ENCODE data around the gene ESYT2.

Gene ESYT2

GRCh38 chr7:158745057-158745715 is 84.1 kb downstream of the ESYT2 start:
- DNase-seq (ENCODE audit: low read depth in 2 of 2, low spot score in 1 of 2) = no peak

DNA sequence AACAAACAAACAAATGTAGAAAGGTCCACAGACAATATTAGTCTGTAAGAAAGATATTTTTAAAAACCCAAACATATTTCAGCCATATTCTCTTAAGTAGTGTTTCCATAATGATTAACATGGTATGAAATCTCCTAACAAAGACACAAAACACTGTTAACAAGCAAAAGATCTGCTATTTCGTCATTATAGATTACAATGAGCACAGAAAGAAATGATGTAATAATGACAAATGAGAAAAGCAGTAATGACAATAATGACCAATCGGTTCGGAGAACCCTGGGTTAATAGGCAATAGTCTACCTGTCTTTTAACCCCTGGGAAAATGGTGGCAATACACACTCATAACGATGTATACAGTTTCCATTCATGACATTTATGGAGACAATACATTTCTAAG is 85.2 kb downstream of the ESYT2 start:
- DNase-seq (ENCODE audit: low read depth in 2 of 2, low spot score in 1 of 2) = no peak

GRCh38 chr7:158743219-158743618 is 86.1 kb downstream of the ESYT2 start:
- DNase-seq (ENCODE audit: low read depth in 2 of 2, low spot score in 1 of 2) = no peak

DNA sequence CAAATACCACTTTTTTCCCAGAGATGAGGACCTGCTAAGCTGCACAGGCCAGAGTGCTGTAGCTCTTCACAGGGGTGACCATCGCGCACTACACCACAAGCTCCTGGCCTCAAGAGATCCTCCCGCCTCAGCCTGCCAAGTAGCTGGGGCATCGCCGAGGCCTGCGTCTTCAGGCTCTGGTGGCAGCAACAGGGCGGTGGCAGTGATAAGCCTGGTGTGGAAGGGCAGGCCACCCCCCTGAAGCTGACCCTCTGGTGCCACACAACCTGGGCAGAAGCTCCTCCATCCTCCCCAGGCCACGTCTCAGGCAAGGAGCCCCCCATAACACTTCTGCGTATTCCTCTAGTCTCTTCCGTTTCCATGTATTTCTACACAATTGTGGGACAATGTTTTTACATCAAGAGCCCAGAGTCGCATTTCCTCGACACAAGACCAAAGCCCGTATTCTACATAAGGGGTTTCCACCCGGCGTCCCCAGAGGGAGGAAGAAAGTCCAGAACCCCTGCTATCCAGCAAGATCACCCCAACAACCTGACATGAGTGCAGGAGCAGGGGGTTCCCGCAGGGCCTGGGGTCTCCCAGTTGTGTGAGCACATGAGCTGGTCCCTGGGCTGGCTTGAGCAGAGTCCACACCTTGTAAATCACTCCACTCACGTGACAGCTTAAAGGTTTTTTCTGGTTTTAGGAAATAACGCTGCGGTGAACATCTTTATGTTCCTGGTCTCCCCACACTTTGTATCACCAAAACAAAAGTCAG is 87.1 kb downstream of the ESYT2 start:
- no peak for DNase-seq (ENCODE audit: low read depth in 2 of 2, low spot score in 1 of 2)

DNA sequence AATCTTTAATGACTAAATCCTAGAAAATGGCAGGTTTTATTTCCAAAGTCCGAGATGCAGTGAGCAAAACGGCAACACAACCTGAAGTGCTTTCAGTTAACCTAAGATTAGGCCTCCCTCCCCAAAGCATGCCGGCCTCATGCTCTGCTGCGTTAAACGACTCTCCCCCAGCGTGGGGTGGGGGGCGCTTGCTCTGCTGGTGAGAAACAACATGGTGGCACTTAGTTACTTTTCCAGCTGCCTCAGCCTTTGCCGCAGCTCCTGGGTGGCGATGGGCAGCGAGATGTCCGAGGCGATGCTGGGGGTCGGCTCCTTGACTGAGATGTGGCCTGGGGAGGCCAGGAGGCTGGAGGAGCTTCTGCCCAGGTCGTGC is 88.0 kb downstream of the ESYT2 start:
- no peak for DNase-seq (ENCODE audit: low read depth in 2 of 2, low spot score in 1 of 2)

DNA sequence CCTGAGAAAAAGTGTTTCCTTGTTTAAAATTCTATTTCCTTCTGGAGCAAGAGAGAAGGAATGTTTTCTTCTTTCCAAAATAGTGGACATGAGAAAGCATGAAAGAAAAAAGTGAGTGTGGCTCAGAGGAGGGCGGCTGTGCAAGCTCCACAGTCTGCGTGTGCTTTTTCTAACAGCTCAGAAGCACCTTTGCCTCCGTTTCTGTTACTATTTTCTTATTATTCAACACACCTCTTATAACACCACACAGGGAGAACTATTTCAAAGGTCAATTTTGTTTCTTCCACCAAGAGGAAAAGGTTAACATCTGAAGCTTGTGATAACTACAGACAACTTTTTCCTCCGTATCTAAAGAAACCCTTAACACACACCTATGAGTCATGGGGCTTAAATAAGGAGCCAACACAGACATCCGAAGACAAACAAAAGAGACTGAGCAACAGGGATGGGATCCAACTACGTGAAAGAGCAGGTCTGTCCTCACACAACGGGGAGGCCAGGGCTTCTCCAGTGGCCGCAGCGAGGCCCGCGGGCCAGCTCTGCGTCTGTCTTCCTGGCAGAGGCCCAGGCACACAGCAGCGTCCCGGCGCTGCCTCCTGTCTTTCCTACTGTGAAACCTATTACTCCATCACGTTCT is 88.5 kb downstream of the ESYT2 start:
- DNase-seq (ENCODE audit: low read depth in 2 of 2, low spot score in 1 of 2) = no peak

- no peak for DNase-seq (ENCODE audit: low read depth in 2 of 2, low spot score in 1 of 2)
Observed at GRCh38 chr7:158740013-158740656, 89.2 kb downstream of the ESYT2 start.

DNA sequence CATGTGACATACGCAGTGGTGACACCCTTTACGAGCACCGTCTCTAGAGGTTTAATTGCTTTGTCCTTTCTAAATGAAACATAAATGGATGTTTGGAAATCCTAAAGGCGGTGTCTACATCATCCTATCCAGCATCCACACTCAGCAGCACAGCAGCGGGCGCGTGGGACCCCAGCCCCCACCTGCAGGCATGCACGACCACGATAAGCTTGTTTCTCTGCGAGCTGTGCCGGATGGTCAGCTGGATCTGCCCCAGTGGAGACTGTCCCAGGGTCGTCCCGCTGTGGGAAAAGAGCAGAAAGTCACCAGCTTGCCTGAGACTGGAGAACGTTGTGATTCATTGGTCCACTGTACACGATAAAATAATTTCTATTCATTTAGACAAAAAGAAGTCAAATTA is 90.5 kb downstream of the ESYT2 start:
- no peak for DNase-seq (ENCODE audit: low read depth in 2 of 2, low spot score in 1 of 2)

GRCh38 chr7:158737064-158737695 is 92.1 kb downstream of the ESYT2 start:
- no peak for DNase-seq (ENCODE audit: low read depth in 2 of 2, low spot score in 1 of 2)

GRCh38 chr7:158735935-158736334 is 93.4 kb downstream of the ESYT2 start:
- no peak for DNase-seq (ENCODE audit: low read depth in 2 of 2, low spot score in 1 of 2)

DNA sequence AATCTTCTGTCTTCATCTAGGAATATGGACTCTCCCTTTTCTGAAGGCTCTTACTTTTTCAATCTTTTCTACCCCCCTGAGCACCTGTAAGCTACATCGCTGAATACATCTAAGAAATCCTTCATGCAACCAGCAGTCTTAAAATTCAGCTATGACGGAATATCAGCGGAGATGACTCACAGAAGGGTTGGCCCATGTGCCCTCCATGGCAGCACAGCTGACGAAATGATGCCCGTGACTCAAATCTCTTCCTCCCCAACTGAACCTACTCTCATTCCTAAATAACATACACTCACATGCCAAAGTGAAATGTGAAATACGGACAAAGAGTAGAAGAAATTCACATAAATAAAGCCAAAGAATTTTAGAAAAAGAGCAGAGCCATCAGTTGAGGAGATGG is 94.4 kb downstream of the ESYT2 start:
- no peak for DNase-seq (ENCODE audit: low read depth in 2 of 2, low spot score in 1 of 2)

DNA sequence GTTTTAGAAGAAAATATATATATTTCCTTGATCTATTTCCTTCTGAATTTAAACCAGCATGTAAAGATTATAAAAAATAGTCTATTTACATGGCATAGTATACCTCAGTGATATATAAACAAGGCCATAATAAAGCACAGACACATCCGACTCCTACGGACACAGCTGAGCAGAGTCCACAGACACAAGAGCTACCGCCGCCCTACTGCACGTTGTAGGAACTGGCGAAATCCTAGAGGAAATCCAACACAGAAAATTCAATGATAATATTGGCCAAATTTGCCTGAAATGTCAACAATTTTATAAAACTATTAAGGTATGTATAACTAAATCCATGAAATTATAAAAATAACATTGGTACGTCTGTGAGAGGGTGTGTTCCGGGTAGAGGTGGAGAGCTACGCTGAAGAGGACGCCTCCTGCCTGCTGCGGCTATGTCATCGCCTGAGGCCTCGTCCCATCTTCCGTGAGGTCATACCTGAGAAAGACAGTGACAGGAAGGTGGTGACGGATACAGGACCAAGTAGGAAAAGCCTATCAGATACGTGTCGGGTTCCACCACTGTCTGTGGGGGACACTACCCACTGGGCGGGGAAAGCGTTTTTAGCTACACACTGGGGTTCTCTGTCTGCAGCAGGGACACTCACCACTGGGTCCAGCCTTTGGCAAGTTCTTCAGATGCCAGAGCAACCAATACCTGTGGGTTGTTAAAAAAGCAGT is 95.4 kb downstream of the ESYT2 start:
- DNase-seq (ENCODE audit: low read depth in 2 of 2, low spot score in 1 of 2) = no peak

GRCh38 chr7:158733220-158733519 is 96.1 kb downstream of the ESYT2 start:
- no peak for DNase-seq (ENCODE audit: low read depth in 2 of 2, low spot score in 1 of 2)

DNA sequence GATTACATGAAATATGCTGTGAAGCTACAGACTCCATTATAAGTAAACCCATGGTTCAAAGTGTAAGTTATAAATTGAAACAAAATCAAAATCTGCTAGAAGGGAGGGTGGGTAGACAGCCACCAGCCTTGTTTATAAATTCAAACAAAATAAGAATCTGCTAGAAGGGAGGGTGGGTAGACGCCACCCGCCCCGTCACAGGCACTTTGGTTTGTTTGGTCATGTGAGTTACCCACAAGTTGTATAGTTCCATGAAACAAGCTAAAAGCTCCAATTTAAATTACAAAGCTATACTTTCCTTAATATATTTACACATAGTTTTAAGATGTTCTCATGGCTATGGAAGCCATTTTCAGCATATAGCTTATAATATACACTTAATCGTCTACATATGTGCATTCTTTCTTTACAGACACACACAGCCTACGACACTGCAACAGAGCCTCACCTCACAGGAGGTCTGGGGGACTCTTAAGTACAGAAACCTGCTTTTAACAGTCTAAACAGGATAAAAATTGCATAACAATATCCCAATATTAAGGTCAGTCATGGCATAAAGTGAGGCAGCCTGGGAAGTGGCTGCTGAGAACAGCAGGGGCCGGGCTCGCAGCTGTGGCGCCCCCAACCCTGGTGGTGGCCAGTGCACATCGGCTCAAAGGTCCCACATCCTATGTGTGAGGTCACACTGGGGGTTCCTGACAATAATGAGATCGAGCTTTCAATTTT is 96.7 kb downstream of the ESYT2 start:
- no peak for DNase-seq (ENCODE audit: low read depth in 2 of 2, low spot score in 1 of 2)

GRCh38 chr7:158731761-158732160 is 97.5 kb downstream of the ESYT2 start:
- no peak for DNase-seq (ENCODE audit: low read depth in 2 of 2, low spot score in 1 of 2)

DNA sequence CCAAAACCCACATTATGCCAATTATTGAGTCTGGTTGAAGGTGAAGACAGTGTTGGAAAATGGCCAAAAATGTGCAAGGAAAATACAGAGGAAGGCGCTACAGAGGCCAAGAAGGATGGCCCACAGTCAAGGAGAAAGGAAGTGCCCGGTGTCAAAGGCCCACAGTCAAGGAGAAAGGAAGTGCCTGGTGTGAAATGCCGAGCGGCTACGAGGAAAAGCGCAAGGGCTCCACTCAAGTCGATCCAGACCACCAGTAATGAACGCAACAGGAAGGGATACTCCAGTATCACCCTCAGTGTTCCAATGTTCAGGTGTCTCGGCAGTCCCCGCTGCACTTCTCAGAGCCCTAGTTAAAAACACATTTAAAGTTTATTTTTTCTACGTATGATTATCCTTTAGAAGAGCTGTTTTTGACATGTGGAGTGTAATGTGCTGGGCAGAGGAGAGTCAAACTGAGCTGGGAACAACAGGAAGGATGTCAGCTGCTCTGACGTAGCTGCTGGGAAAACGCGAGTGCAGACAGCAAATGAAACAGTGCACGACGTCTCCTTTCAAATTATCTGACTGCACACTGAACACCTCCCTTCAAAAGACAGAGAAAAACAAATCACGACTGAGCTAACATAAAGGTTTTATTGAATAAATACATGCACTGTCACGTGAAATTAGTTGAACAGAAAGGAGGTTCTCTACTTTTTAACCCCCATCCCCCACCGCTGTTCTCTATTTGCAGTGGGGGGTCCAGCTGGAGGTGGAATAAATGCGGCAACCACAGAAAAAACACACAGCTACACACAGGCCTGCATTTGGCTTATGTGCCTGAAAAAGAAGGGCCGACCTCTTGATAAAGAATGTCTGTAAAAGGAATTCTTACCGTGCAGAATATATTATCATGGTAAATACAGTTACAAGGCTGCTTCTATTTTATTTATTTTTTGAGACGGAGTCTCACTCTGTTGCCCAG is 98.6 kb downstream of the ESYT2 start:
- DNase-seq (ENCODE audit: low read depth in 2 of 2, low spot score in 1 of 2) = no peak

DNA sequence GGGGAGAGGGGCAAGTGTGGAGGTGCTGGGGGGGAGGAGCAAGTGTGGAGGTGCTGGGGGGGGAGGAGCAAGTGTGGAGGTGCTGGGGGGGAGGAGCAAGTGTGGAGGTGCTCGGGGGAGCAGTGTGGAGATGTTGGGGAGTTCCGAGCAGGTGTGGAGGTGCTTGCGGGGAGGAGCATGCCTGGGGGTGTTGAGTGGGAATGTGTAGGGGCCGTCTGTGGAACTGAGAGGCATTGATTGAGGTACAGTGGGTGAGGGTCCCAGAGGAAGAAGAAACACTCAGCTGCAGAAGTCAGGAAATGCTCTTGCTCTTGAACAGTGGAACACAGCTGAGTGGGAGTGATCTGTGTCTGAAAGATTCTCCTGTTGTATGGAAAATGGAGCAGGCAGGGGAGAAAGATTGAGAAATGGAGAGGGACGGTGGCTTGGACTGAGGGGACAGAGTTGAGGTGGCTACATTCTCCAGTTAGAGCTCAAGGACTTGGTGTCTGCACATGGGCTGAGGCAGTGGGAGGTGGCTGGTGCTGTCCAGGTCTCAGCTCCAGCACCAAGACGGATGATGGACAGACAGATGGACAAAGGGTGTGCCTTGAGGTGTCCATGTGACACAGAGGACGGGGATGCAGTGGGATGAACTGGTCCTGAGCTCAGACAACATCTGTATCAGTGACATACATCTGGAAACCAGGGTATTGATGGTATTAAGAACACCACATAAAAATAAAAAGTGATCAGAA is 99.5 kb downstream of the ESYT2 start:
- no peak for DNase-seq (ENCODE audit: low read depth in 2 of 2, low spot score in 1 of 2)

DNA sequence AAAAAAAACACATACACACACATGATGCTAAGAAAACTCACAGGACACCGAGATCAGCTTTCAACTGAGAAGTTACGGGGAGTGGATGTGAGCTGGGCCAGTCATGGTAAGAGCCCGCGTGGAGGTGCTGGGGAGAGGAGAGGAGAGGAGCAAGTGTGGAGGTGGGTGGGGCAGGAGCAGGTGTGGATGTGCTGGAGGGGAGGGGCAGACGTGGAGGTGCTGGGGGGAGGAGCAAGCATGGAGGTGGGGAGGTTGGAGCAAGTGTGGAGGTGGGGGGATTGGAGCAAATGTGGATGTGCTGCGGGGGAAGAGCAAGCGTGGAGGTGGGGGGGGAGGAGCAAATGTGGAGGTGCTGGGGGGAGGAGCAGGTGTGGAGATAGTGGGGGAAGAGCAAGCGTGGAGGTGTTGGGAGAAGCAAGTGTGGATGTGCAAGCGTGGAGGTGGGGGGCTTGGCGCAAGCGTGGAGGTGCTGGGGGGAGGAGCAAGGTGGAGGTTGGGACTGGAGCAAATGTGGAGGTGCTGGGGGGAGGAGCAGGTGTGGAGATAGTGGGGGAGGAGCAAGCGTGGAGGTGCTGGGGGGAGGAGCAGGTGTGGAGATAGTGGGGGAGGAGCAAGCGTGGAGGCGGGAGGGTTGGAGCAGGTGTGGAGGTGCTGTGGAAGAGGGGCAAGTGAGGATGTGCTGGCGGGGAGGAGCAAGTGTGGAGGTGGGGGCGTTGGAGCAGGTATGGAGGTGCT is 100.2 kb downstream of the ESYT2 start:
- no peak for DNase-seq (ENCODE audit: low read depth in 2 of 2, low spot score in 1 of 2)

All from stimulated activated CD8-positive, alpha-beta memory T cell treated with anti-CD3 and anti-CD28 coated beads, Interleukin-4, amount 100 ng/mL, for 4 hours (primary cell).